NCI-H2227 (cell line): ENCODE data around the gene NAT10.
"Not testable (repeated sequence)": the region's sequence is repeated elsewhere in the genome, so short reads cannot be mapped to it uniquely, and the experiment has no call there.

ENCODE experiments used
- DNase-seq: peaks from one replicate; lab custom pipeline; 2025; ENCODE audit not compliant: unreplicated experiment; lab: John Stamatoyannopoulos, UW

NAT10 gene

GRCh38 chr11:34166806-34167740, 61.6 kb downstream of the NAT10 start:
- no peak for DNase-seq

GRCh38 chr11:34167961-34168360, 62.5 kb downstream of the NAT10 start:
- DNase-seq, result no peak

DNA sequence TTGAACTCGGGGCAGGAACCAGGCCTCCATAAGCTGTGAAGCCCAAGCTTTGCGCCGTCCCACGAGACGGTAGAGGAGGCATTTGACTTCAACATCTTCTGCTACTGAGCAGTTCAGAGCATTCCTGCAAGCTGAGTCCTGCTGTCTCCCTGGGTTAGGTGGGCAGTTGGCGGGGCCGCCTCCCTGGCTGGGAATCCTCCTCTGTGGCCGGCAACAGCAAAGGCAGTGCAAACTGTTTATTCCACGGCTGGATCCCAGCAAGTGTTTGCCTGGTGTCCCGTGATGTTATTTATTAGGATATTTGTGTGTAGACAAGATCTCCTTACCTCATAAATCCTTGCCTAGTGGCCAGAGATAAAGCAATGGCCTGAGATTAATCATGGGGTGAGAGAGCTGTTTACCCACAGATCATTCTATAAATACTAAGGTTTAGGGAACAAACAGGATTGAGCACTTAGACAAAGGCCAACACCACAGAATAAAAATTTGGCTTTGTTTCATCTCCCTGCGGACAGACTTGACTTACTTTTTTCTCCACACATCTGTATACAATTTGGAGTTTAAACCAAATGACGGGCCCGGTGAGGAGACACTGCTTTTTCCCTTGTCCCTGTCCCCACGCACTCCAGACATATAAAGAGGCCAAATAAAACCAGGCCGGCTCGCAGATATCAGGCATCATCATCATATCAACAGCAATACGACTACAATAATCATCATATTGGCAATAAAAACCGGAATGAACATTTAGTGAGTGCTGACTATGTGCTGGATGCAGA, 63.4 kb downstream of the NAT10 start:
- no peak for DNase-seq

GRCh38 chr11:34169686-34170085, 64.3 kb downstream of the NAT10 start:
- DNase-seq, result no peak

DNA sequence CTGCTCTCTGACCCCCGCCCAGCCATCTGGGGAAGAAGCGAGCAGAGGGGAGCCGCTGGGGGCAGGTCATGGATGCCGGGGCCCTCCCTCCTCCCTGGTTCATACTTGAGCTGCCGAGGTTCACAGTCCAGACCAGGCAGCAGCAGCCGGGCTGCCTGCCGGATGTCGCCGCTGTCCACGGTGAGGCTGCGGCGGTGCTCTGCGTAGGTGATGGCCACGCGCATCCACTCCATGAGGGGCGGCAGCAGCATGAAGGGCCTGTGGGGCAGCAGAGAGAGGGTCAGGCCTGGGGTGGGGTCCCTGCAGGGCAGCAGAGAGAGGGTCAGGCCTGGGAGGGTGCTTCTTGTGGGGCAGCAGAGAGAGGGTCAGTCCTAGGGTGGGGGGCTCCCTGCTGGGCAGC, 67.6 kb downstream of the NAT10 start:
- no peak for DNase-seq

GRCh38 chr11:34174412-34175041, 69.1 kb downstream of the NAT10 start:
- peak; percentile 88 for DNase-seq

- DNase-seq, result no peak
Measured at GRCh38 chr11:34175284-34176019, 70.0 kb downstream of the NAT10 start.

DNA sequence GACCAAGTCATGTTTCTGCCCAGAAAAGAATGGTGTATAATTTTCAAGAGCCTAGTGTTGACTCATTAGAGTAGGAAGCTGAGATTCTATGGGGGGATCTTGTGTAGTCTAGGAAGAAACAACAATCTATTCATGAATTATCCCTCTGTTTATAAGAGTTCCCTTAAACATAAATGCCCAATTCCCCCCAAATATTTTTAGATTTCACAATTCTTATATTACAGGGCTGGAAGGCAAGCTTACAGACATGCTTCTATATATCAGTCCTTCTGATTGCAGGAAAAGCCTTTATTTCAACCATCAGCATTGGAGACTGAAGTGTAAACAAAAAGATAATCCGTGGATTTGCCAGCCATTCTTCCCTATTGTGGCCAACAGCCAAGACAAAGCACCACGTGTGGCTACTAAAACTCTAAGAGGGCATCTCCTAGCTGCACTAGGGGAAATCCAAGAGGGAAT, 71.4 kb downstream of the NAT10 start:
- DNase-seq, result no peak

DNA sequence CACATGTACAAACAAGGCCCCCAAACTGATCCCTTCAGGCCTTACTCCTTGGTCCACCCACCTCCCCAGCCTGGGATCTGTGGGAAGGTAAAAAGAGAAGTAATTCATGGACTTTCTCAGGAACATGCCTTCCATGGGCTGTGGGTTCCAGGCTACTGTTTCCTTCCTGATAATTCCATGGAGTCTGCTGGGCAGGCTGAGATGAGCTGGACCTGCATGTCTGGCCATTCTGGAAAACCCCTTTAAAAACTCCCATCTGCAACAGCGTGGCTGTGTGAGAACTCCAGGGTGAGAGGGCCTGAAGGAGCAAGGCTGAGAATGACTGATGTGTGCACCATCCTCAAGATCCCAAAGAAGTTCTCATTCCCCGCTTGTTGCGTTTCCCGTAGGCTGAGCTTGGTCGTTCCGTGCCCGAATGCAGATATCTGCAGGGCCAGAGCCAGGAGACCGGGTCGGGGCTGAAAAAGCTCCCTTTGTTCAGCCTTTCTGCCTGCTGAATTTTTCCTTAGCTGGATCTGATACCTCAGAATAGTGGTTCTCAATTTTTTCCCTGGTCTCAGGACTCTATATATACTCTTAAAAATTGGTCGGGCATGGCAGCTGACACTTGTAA, 72.9 kb downstream of the NAT10 start:
- no peak for DNase-seq

DNA sequence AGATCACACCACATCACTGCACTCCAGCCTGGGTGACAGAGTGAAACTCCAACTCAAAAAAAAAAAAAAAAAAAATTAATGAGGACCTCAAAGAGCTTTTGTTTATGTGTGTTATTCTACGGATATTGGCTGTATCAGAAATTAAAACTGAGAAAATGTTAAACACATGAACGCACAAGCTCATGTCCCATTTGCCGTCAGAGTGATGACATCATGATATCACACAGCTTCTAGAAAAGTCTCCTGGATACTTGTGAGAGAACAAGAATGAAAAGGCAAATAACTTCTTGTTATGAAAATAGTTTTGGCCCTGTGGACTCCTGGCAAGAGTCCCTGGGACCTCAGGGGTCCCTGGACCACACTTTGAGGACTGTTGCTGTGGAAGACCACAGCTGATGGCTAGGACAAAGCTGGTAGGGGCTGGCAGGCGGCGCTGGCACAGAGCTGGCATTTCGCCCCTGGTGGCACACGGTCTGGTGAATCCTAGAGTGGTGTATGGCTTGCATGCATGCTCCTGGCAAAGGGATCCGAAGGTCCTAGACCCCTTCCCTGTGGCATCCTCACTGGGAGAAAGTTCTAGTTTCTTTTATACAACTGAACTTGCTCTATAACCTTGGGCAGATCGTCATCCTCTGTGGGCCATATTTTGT, 73.7 kb downstream of the NAT10 start:
- no peak for DNase-seq

- no peak for DNase-seq
Measured at GRCh38 chr11:34180040-34180813, 74.8 kb downstream of the NAT10 start.

- DNase-seq, result not testable (repeated sequence)
Measured at GRCh38 chr11:34180814-34181165, 75.4 kb downstream of the NAT10 start.

- no peak for DNase-seq
Measured at GRCh38 chr11:34181251-34181650, 75.8 kb downstream of the NAT10 start.

- DNase-seq, result no peak
Measured at GRCh38 chr11:34181856-34182405, 76.5 kb downstream of the NAT10 start.

DNA sequence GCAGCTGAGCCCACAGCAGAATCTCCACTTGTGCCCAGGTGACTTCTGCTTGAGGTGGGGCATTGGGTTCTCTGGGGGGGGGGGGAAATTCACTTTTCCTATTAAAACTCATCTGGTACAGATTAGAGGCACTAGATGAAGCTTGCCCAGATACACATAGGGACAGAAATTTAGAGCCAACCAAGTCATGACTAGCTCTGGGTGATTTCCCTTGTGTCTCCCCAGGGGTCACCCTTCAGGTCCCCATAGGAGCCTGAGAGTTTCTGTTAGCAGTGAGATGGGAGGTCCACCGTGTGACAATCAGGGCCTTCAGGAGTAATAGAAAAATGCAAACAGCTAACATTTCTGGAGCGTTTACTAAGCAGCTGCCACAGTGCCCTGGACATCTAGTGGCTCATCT, 77.0 kb downstream of the NAT10 start:
- no peak for DNase-seq

GRCh38 chr11:34182921-34183685, 77.7 kb downstream of the NAT10 start:
- DNase-seq, result no peak

- no peak for DNase-seq
Measured at GRCh38 chr11:34183848-34184391, 78.5 kb downstream of the NAT10 start.

DNA sequence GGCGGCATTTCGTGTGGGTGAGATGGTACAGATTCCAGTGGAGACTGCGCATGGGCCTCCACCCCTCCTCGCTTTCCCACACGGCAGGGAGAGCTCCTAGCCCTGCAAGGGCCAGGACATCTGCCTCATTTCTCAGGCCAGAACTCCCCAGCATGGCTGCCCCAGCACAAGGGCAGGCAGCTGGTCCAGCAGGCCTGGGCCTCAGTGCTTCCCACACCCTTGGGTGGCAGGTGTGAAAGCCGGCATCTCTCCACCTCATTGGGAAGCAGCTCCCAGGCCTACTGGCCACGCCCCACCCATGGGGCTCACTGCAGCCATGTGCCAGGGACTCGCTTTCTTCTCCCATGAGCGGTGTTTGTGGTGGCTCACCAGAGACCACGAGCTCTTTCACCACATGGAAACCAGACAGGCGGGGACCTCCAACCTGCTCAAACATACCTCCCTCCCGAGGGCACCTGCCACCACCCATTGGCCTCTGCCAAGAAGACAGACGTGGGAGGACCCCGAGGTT, 79.1 kb downstream of the NAT10 start:
- DNase-seq, result no peak
